B cell (primary cell): Measurements from ENCODE around the gene DISP3.

ENCODE experiments used
- CTCF ChIP-seq: fragments of 200-600 bp; IDR thresholded peaks from one replicate; pipeline ENCODE4 v1.8.0; 2022; ENCODE audit warnings: antibody characterized with exemption, mild to moderate bottlenecking
- EZH2 ChIP-seq: IDR thresholded peaks from 2 replicates; pipeline ENCODE4 v1.6.1; 2012; ENCODE audit warnings: borderline replicate concordance, low read depth, mild to moderate bottlenecking, moderate library complexity, low read length; ENCODE audit not compliant: insufficient read depth, poor library complexity, severe bottlenecking

DNA sequence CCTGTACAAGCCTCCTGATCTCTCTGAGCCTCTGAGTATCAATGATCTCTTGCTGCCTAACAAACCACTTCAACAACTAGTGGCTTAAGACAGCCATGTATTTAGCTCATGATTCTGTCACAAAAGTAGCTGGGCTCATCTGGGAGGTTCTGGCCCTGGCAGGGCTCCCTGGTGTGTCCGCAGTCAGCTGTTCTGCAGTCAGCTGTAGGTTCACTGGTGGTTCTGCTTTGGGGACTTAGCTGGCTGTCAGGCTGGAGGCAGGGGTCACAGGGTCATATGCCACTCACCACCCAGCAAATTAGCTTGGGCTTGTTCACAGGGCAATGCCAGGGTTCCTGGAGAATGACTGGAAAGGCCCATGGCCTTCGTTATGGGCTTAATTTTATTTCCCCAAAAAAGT, 64.8 kb downstream of the DISP3 start:
- no peak for TF ChIP-seq EZH2
- no peak for TF ChIP-seq CTCF
